Spinal cord (tissue), 10 donors: ENCODE results near the gene EEPD1. TPM values are rescaled to one million over a fixed set of nuclear protein-coding genes. Genes with fewer than 3 reads are reported as not detected.

Source experiments
- DNase-seq, 6 donors: peaks; one replicate each; pipeline versions ENCODE4 v3.0.0 to v3.0.0-alpha.2; 2013 to 2015; ENCODE audit warnings: low spot score in 6 of 6, low read depth in 4 of 6
- H3K27ac ChIP-seq: one replicate; pipeline ENCODE4 v1.5.1; 2013; ENCODE audit warnings: low read depth, low read length, control low read depth
- H3K27me3 ChIP-seq: one replicate; pipeline ENCODE4 v1.6.1; 2013; ENCODE audit warnings: low read length; ENCODE audit not compliant: control insufficient read depth, insufficient read depth
- H3K36me3 ChIP-seq: one replicate; pipeline ENCODE4 v1.6.1; 2013; ENCODE audit warnings: low read length; ENCODE audit not compliant: control insufficient read depth, insufficient read depth
- H3K4me1 ChIP-seq: one replicate; pipeline ENCODE4 v1.6.1; 2013; ENCODE audit warnings: low read length; ENCODE audit not compliant: control insufficient read depth, insufficient read depth
- H3K4me3 ChIP-seq: one replicate; pipeline ENCODE4 v1.5.1; 2013; ENCODE audit warnings: low read depth, low read length, control low read depth
- H3K9me3 ChIP-seq: one replicate; pipeline ENCODE4 v1.6.1; 2013; ENCODE audit warnings: low read length; ENCODE audit not compliant: control insufficient read depth, insufficient read depth
- WGBS: methylation state at CpG from one replicate; pipeline ENCODE4 v1.1.5; 2013; ENCODE audit warnings: missing lambda C conversion rate; ENCODE audit not compliant: insufficient coverage; 5-methylcytosine and 5-hydroxymethylcytosine counted together
- polyA plus RNA-seq, 2 donors: library from polyadenylated mRNA; unstranded; fragments of 120-200 nt; gene quantifications; one replicate each; pipeline ENCODE4 v1.2.1, GENCODE V29; 2013; ENCODE audit not compliant: insufficient read length in 2 of 2
- total RNA-seq, 2 donors: library from RNA; depleted of rRNA in 1 of 2; stranded (reverse); fragments of 120-200 nt in 1 of 2; fragments of >200 nt in 1 of 2; gene quantifications; one replicate each; pipeline versions ENCODE4 v1.2.3 to v1.2.4, GENCODE V29; 2013 to 2014
- donor health status: healthy.

The EEPD1 gene
- total and polyA plus RNA-seq, 4 donors = 25.8 to 55.8 (median 41.8) TPM

- Histone ChIP-seq H3K27me3 (no peaks in the 10 kb centered on the region), H3K27ac (peak overlapping the region; percentile 19), H3K9me3 (no peaks in the 10 kb centered on the region), H3K4me1 (peaks cover 58% of the 10 kb centered on the region), H3K36me3 (peaks cover 27% of the 10 kb centered on the region), H3K4me3 (no peak overlapping the region)
- WGBS = 93% methylated on average over 3 of the region's 5 CpGs
- no peak for DNase-seq
Measured at GRCh38 chr7:36288501-36288900, 135.4 kb downstream of the EEPD1 start.

GRCh38 chr7:36289833-36290661 lies 137.0 kb downstream of the EEPD1 start:
- WGBS = 74% methylated on average over 4 of the region's 7 CpGs
- Histone ChIP-seq H3K4me3 (no peak overlapping the region), H3K27ac (no peak overlapping the region), H3K27me3 (no peaks in the 10 kb centered on the region), H3K4me1 (peaks cover 45% of the 10 kb centered on the region), H3K9me3 (no peaks in the 10 kb centered on the region), H3K36me3 (peaks cover 18% of the 10 kb centered on the region)
- DNase-seq = no peak

GRCh38 chr7:36291387-36292316 lies 138.6 kb downstream of the EEPD1 start:
- H3K27me3 ChIP-seq = no peaks in the 10 kb centered on the region
- peak overlapping the region; percentile 88 for H3K27ac ChIP-seq
- H3K9me3 ChIP-seq = no peaks in the 10 kb centered on the region
- peak overlapping the region; percentile 36 for H3K4me3 ChIP-seq
- WGBS = 15% methylated on average over 7 of the region's 18 CpGs
- DNase-seq = peak; percentile 61 to 96 (median 83)
- peaks cover 12% of the 10 kb centered on the region for H3K36me3 ChIP-seq
- peaks cover 31% of the 10 kb centered on the region for H3K4me1 ChIP-seq

- H3K27ac ChIP-seq = no peak overlapping the region
- DNase-seq = no peak
- WGBS = 67% methylated on average over 1 of the region's 5 CpGs
- H3K27me3 ChIP-seq = no peaks in the 10 kb centered on the region
- peaks cover 37% of the 10 kb centered on the region for H3K4me1 ChIP-seq
- H3K4me3 ChIP-seq = no peak overlapping the region
- no peaks in the 10 kb centered on the region for H3K9me3 ChIP-seq
- H3K36me3 ChIP-seq = peaks cover 16% of the 10 kb centered on the region
Measured at GRCh38 chr7:36295090-36295489, 142.0 kb downstream of the EEPD1 start.

GRCh38 chr7:36296284-36296683 lies 143.2 kb downstream of the EEPD1 start:
- no CpG with 5 or more reads among the region's 1 CpG for WGBS
- no peak overlapping the region for H3K4me3 ChIP-seq
- no peak overlapping the region for H3K27ac ChIP-seq
- DNase-seq = no peak
- H3K27me3 ChIP-seq = no peaks in the 10 kb centered on the region
- no peaks in the 10 kb centered on the region for H3K9me3 ChIP-seq
- H3K36me3 ChIP-seq = peaks cover 22% of the 10 kb centered on the region
- peaks cover 32% of the 10 kb centered on the region for H3K4me1 ChIP-seq

- WGBS = 100% methylated on average over 1 of the region's 7 CpGs
- Histone ChIP-seq H3K27ac (no peak overlapping the region), H3K36me3 (peaks cover 28% of the 10 kb centered on the region)
Measured at GRCh38 chr7:36297364-36298009, 144.4 kb downstream of the EEPD1 start.

GRCh38 chr7:36298106-36298505 lies 145.1 kb downstream of the EEPD1 start:
- H3K27ac ChIP-seq = no peak overlapping the region
- no peaks in the 10 kb centered on the region for H3K27me3 ChIP-seq
- peaks cover 32% of the 10 kb centered on the region for H3K4me1 ChIP-seq
- peak in 1 of 6 donors; percentile 57 for DNase-seq
- peaks cover 29% of the 10 kb centered on the region for H3K36me3 ChIP-seq
- no peak overlapping the region for H3K4me3 ChIP-seq
- 63% methylated on average over 3 of the region's 4 CpGs for WGBS
- H3K9me3 ChIP-seq = no peaks in the 10 kb centered on the region

More at GRCh38 chr7:36297364-36298009, 144.4 kb downstream of the EEPD1 start:
- no peak for DNase-seq
- Histone ChIP-seq H3K27me3 (no peaks in the 10 kb centered on the region), H3K4me1 (peaks cover 28% of the 10 kb centered on the region), H3K4me3 (no peak overlapping the region), H3K9me3 (no peaks in the 10 kb centered on the region)

- Histone ChIP-seq H3K4me1 (peaks cover 44% of the 10 kb centered on the region), H3K27ac (no peak overlapping the region), H3K27me3 (no peaks in the 10 kb centered on the region), H3K9me3 (no peaks in the 10 kb centered on the region), H3K4me3 (no peak overlapping the region), H3K36me3 (peaks cover 29% of the 10 kb centered on the region)
- 87% methylated on average over 13 of the region's 17 CpGs for WGBS
- no peak for DNase-seq
Measured at GRCh38 chr7:36299223-36299774, 146.2 kb downstream of the EEPD1 start.

- 78% methylated on average over 5 of the region's 9 CpGs for WGBS
- Histone ChIP-seq H3K36me3 (peaks cover 29% of the 10 kb centered on the region), H3K9me3 (no peaks in the 10 kb centered on the region), H3K27ac (no peak overlapping the region), H3K4me1 (peaks cover 48% of the 10 kb centered on the region), H3K4me3 (no peak overlapping the region), H3K27me3 (no peaks in the 10 kb centered on the region)
- no peak for DNase-seq
Measured at GRCh38 chr7:36299823-36300341, 146.8 kb downstream of the EEPD1 start.
